ENCODE measurements around the gene CYB5R4. TPM values are rescaled to one million over a fixed set of nuclear protein-coding genes. Genes with fewer than 3 reads are reported as not detected.
"Not testable (repeated sequence)": the region's sequence is repeated elsewhere in the genome, so short reads cannot be mapped to it uniquely, and the experiment has no call there.

The CYB5R4 gene
- total RNA-seq, 1 donor from 2014 or later: 22.2 TPM

DNA sequence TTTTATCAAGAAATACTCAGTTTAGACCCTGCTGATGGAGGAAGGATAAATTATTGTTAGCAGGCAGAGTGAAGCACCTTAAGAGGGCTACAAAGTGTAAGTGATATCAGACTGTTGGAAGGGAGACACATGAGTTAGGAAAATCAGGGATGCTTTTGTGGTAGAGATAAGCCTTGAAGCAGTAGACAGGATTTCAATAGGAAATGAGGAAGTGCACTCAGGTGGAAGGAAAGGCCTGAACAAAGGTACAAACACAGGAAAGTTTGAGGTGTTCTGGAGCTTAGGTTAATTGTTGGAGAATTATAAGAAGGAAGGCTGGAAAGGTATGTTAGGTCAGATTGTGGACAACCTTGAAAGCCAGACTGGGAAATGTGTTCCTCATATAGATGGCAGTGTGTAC is 7.6 kb downstream of the CYB5R4 start:
- no peak for DNase-seq (ENCODE audit: low spot score)

GRCh38 chr6:83867527-83868161 is 8.2 kb downstream of the CYB5R4 start:
- DNase-seq (ENCODE audit: low spot score): no peak

- no peak for DNase-seq (ENCODE audit: low spot score)
Measured at GRCh38 chr6:83868639-83869038, 9.2 kb downstream of the CYB5R4 start.

GRCh38 chr6:83870649-83871048 is 11.2 kb downstream of the CYB5R4 start:
- DNase-seq (ENCODE audit: low spot score): no peak

- no peak for DNase-seq (ENCODE audit: low spot score)
Measured at GRCh38 chr6:83872386-83873118, 13.1 kb downstream of the CYB5R4 start.

DNA sequence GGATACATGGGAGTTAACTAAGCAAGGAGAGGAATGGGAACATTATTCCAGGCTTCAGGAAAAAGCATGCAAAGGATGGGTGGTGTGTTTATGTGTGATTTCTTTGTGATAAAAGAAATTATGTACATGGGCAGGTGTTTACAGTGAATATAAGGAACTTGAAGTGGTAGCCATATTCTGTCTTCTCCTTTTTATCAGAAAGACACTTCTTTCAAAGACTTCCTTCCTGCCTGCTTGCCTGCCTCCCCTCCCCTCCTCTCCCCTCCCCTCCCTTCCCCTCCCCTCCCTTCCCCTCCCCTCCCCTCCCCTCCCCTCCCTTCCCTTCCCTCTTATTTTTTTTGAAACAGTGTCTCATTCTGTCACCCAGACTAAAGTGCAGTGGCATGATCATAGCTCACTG is 14.4 kb downstream of the CYB5R4 start:
- no peak for DNase-seq (ENCODE audit: low spot score)

GRCh38 chr6:83875843-83876242 is 16.4 kb downstream of the CYB5R4 start:
- no peak for DNase-seq (ENCODE audit: low spot score)

GRCh38 chr6:83878902-83879644 is 19.6 kb downstream of the CYB5R4 start:
- DNase-seq (ENCODE audit: low spot score): no peak

GRCh38 chr6:83879746-83880145 is 20.3 kb downstream of the CYB5R4 start:
- no peak for DNase-seq (ENCODE audit: low spot score)

DNA sequence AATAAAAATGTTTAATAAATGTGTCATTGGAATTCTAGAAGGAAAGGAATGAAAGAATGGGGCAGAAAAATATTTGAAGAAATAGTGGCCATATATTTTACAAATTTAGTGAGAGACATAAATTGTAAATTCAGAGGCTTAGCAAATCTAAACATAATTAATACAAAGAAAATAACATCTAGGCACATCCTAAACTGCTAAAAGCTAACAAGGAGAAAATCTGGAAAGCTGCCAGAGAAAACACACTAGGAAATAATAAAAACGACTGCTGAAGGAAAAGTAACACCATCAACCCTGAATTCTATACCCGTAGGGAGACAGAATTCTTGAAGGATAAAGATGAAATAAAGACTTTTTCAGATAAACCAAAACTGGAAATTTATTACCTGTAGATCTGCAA is 23.8 kb downstream of the CYB5R4 start:
- no peak for DNase-seq (ENCODE audit: low spot score)

DNA sequence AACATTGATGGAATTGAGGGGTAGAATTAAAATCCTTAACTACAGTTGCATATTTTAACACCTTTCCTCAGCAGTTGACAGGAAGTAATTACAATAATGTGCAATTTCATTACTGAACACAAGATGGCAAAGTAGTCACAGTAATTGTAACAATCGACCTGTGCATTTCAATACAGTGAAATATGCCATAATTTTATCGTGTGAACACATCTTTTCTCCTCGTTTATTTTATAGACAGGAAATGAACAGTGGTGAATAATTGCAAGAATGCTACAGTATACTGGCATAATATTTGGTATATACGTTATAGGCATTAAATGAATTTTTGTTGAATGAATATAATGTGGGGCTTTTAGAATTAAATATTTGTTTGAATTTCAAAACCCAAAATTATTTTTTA is 25.0 kb downstream of the CYB5R4 start:
- DNase-seq (ENCODE audit: low spot score): no peak

DNA sequence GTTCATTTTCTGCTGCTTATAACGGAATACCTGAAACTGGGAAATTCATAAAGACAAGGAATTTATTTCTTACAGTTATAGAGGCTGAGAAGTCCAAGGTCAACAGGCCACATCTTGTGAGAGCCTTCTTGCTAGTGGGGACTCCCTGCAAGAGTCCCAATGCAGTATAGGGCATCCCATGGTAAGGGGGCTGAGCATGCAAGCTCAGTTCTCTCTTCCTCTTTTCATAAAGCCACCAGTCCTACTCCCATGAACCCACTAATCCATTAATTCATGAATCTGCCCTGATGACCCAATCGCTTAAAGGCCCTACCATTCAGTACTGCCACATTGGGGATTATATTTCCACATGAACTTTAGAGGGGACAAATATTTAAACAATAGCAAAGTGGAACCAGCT is 26.5 kb downstream of the CYB5R4 start:
- DNase-seq (ENCODE audit: low spot score): no peak

DNA sequence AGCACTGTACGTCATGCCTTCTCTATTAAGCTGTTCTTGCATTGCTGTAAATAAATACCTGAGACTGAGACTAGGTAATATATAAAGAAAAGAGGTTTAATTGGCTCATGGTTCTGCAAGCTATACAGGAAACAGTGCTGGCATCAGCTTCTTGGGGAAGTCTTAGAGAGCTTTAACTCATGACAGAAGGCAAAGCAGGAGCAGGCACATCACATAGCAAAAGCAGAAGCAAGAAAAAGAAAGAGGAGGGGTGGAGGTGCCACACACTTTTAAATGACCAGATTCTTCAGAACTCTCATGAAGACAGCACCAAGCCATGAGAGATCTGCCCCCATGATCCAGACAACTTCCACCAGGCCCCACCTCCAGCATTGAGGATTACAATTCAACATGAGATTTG is 30.1 kb downstream of the CYB5R4 start:
- no peak for DNase-seq (ENCODE audit: low spot score)

GRCh38 chr6:83890520-83890919 is 31.0 kb downstream of the CYB5R4 start:
- DNase-seq (ENCODE audit: low spot score): no peak

DNA sequence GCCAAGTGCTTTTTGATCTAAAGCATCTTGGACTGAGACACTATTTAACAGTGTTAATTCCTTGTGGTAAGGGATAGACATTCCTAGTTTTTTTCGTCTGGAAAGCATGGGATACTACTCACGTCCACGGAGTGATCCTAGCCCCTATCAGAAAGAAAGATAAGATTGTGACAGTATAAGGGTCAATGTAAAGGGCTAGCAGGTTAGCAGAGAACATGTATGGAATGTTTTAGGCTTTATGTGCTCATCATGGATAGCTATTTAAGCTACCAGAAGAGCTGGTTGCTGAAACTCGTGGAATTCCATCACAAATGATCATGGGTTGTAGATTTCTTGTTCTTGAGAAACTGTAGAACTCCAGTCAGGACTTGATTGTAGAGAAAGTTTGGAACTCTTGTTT is 32.1 kb downstream of the CYB5R4 start:
- no peak for DNase-seq (ENCODE audit: low spot score)

DNA sequence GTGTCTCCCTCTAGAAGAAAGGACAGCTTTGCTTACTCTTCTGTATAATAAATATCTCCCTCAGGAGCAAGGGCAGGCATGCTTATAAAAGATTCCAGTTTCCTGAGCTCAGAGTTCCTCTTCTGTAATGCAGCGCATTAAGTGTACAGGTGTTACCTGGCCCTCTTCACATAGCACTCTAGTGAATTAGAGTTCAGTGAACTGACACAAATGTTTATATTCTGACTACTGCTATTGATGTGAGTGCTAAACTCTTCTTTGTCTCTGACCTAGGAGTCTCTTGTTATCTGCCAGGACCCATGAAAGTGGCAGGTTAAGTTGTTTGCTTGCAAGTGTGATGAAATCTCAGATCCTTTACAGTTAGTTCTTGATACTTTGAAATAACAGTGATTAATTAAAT is 33.5 kb downstream of the CYB5R4 start:
- no peak for DNase-seq (ENCODE audit: low spot score)

DNA sequence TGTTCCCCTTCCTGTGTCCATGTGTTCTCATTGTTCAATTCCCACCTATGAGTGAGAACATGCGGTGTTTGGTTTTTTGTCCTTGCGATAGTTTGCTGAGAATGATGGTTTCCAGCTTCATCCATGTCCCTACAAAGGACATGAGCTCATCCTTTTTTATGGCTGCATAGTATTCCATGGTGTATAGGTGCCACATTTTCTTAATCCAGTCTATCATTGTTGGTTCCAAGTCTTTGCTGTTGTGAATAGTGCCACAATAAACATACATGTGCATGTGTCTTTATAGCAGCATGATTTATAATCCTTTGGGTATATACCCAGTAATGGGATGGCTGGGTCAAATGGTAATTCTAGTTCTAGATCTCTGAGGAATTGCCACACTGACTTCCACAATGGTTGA is 37.6 kb downstream of the CYB5R4 start:
- DNase-seq (ENCODE audit: low spot score): not testable (repeated sequence)

DNA sequence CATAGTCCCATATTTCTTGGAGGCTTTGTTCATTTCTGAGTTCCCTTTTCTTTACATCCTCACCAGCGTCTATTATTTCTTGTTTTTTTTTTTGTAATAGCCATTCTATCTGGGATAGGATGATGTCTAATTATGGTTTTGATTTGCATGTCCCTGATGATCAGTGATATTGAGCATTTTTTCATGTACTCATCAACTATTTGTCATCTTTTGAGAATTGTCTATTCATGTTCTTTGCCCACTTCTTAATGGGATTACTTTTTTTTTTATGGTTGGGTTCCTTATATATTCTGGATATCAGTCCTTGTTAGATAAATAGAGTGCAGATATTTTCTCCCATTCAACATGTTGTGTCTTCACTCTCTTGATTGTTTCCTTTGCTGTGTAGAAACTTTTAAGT is 42.1 kb downstream of the CYB5R4 start:
- no peak for DNase-seq (ENCODE audit: low spot score)

DNA sequence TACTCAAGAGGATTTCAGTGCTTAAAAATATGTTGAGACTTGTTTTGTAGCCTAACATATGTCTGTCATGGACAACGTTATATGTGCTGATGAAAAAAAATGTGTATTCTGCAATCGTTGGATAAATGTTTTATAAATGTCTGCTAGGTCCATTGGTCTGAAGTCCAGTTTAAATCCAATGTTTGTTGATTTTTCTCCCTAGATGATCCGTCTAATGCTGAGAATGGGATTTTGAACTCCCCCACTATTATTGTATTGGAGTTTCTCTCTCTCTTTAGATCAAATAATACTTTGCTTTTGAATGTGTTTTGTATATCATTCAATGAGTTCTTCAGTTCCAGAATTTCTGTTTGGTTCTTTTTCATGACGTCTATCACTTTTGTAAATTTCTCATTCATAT is 44.9 kb downstream of the CYB5R4 start:
- no peak for DNase-seq (ENCODE audit: low spot score)

DNA sequence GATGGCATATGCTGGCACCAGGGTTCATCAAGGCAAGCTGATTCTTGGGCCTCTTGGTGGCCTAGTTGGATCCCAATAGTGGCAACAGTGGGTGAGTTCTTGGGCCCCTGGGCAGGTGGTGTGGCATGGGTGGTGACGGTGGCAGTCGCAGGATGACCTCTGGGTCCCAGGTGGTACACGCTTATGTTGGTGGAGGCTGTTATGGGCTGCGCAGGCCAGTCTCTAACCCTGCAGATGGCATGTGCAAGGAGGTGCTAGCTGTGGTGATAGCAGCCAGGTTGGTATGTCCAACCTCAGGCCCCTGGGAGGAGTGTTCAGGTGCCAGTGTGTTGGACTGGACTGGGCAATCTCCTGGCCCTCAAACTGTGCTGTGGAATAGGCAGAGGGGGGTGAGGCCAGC is 46.2 kb downstream of the CYB5R4 start:
- no peak for DNase-seq (ENCODE audit: low spot score)

- DNase-seq (ENCODE audit: low spot score): not testable (repeated sequence)
Measured at GRCh38 chr6:83907623-83908390, 48.3 kb downstream of the CYB5R4 start.

DNA sequence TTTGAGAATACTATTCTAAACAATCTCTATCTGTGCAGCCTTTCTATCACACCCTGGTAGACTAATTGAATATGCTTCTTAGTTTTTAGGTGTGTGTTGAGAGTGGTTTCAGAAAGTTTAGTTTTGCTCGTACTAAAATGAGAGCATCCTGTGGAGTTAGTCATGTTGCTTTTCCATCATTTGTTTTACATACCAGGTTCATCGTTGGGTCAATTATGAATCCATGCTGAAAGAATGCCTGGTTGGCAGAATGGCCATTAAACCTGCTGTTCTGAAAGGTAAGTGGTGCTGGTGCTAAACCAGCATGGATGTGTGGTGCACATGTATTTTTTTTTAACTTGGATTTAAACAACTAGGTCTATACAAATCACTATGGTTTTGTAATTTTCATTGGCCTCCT is 49.3 kb downstream of the CYB5R4 start:
- no peak for DNase-seq (ENCODE audit: low spot score)
